Measurements from ENCODE around the gene RAB6A. TPM values are rescaled to one million over a fixed set of nuclear protein-coding genes. Genes with fewer than 3 reads are reported as not detected.
"Not testable (repeated sequence)": the region's sequence is repeated elsewhere in the genome, so short reads cannot be mapped to it uniquely, and the experiment has no call there.

Gene RAB6A
- total and polyA plus RNA-seq, 2 donors (not counting 3 experiments of a cell fraction or from before 2014, with no cell fraction given): 45.0 to 130 TPM

DNA sequence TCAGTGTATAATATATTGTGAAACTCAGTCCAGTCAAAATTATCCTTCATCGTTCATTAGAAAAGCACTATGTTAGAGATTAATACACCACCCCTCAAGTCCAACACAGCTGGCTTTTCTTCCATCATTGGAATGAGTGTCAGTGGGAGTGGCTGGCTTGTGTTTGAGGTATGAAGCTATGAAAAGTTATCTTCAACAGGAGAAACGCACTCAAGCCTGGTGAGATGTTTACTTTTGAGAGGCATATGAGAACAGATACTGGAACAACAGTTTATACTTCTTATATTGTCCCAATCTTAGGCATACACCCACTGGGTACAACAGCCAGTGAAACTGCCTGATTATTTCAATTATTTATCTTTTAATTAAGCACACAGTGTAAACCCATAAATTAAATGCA lies 80.2 kb downstream of the RAB6A start:
- Histone ChIP-seq H3K4me2 (ENCODE audit: insufficient read depth, low read length) (no peak overlapping the region), H3K4me3 (replicated peaks in 1 of 3; ENCODE audit: insufficient read depth in 1 of 3, low read depth in 1 of 3, low read length in 3 of 3) (no peak overlapping the region), H3K27ac (ENCODE audit: insufficient read depth, low read depth, low read length) (no peak overlapping the region), H3K9me3 (replicated peaks; ENCODE audit: control insufficient read depth, insufficient read depth, low read length) (no peaks in the 10 kb centered on the region), H3K9me1 (replicated peaks; ENCODE audit: control insufficient read depth, extremely low read depth, insufficient read depth, low read length) (no peaks in the 10 kb centered on the region), H3K4me1 (ENCODE audit: control insufficient read depth, extremely low read depth, insufficient read depth, low read length) (no peaks in the 10 kb centered on the region), H3K36me3 (ENCODE audit: control insufficient read depth in 2 of 2, extremely low read depth in 1 of 2, insufficient read depth in 2 of 2, low read length in 2 of 2) (peaks cover 5 to 11% of the 10 kb centered on the region in 2 experiments), H3K79me2 (ENCODE audit: control insufficient read depth, insufficient read depth, low read length) (no peaks in the 10 kb centered on the region), H3K27me3 (ENCODE audit: control insufficient read depth in 2 of 2, insufficient read depth in 2 of 2, low read length in 2 of 2) (no peaks in the 10 kb centered on the region), H2AFZ (ENCODE audit: low read depth, low read length) (no peak overlapping the region), H4K20me1 (replicated peaks; ENCODE audit: control insufficient read depth, extremely low read depth, insufficient read depth, low read length) (no peaks in the 10 kb centered on the region), H3K9ac (replicated peaks; ENCODE audit: extremely low read depth, insufficient read depth, low read length) (no peak overlapping the region)
- intact Hi-C loops (cut with micrococcal nuclease): no loop called here
- no TSS peak for BruUV-seq (replicated peaks)
- DNase-seq (ENCODE audit: low read depth, low spot score) (no peak), FAIRE-seq (no peak)
- ChIA-PET CTCF (interaction anchor here (0.6 to 1.6 kb wide), 4 partner anchors 9 to 245 kb away, joined by 3 to 4 read pairs (median 3); no protein-coding TSS in a partner anchor), POLR2A (no interaction called here)
- TF ChIP-seq FOS (IDR thresholded peaks at IDR 0.05; ENCODE audit: borderline replicate concordance, insufficient read depth, low read length): no peak
- no peak for TF ChIP-seq MYC (IDR thresholded peaks at IDR 0.05; ENCODE audit: low read depth, low read length)
- TF ChIP-seq GATA2 (IDR thresholded peaks at IDR 0.05; ENCODE audit: insufficient read depth, insufficient read length, low read depth, low read length): no peak
- no peak for TF ChIP-seq POLR2AphosphoS5 (IDR thresholded peaks at IDR 0.05; ENCODE audit: insufficient read depth, low read depth, low read length)
- no peak for TF ChIP-seq CTCF (IDR thresholded peaks at IDR 0.05; ENCODE audit: extremely low read depth in 1 of 2, insufficient read depth in 1 of 2, low read depth in 1 of 2, low read length in 2 of 2)
- TF ChIP-seq, protein P1, sequence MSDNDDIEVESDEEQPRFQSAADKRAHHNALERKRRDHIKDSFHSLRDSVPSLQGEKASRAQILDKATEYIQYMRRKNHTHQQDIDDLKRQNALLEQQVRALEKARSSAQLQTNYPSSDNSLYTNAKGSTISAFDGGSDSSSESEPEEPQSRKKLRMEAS (IDR thresholded peaks at IDR 0.05; ENCODE audit: insufficient read depth, insufficient read length): no peak
- TF ChIP-seq POLR2A (IDR thresholded peaks at IDR 0.05; ENCODE audit: low read depth, low read length): no peak
- TF ChIP-seq EZH2 (IDR thresholded peaks at IDR 0.05; ENCODE audit: borderline replicate concordance, low read depth, low read length, severe bottlenecking): no peak
- no peak for TF ChIP-seq JUN (IDR thresholded peaks at IDR 0.05; ENCODE audit: borderline replicate concordance, insufficient read depth, insufficient read length, low read depth)
- dilution Hi-C loops (cut with MboI; ENCODE audit: extremely low pct_ligation_motif_present, low sequenced_read_pairs): no loop called here

DNA sequence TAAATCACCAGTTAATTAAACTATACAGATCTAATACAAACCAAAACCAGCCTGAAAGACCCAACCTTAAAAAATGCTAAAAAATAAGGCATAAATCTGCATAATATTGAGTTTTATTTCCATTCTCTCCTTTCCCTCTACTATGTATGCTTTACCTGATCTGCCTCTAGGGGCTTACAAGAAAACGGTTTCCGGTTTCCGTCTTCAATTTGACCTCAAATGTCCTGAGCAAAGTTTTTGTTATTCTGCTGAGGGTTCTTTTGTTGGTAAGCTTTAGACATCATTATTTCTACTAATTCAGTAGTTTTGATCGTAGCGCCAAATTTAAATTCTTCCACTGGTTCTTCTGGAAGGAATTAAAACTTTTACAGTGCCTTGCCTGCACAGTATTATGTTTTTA lies 84.3 kb downstream of the RAB6A start:
- H3K27me3 ChIP-seq (ENCODE audit: control insufficient read depth in 2 of 2, insufficient read depth in 2 of 2, low read length in 2 of 2); H3K27ac ChIP-seq (ENCODE audit: insufficient read depth, low read depth, low read length); H3K9ac ChIP-seq (replicated peaks; ENCODE audit: extremely low read depth, insufficient read depth, low read length); H3K4me3 ChIP-seq (replicated peaks in 1 of 3; ENCODE audit: insufficient read depth in 1 of 3, low read depth in 1 of 3, low read length in 3 of 3); FAIRE-seq; H3K4me1 ChIP-seq (ENCODE audit: control insufficient read depth, extremely low read depth, insufficient read depth, low read length); BruUV-seq (replicated peaks); dilution Hi-C loops (cut with MboI; ENCODE audit: extremely low pct_ligation_motif_present, low sequenced_read_pairs); H3K36me3 ChIP-seq (ENCODE audit: control insufficient read depth in 2 of 2, extremely low read depth in 1 of 2, insufficient read depth in 2 of 2, low read length in 2 of 2); H2AFZ ChIP-seq (ENCODE audit: low read depth, low read length); H3K4me2 ChIP-seq (ENCODE audit: insufficient read depth, low read length); H3K9me3 ChIP-seq (replicated peaks; ENCODE audit: control insufficient read depth, insufficient read depth, low read length); intact Hi-C loops (cut with micrococcal nuclease); POLR2A ChIA-PET; H3K79me2 ChIP-seq (ENCODE audit: control insufficient read depth, insufficient read depth, low read length); DNase-seq (ENCODE audit: low read depth, low spot score); H3K9me1 ChIP-seq (replicated peaks; ENCODE audit: control insufficient read depth, extremely low read depth, insufficient read depth, low read length); H4K20me1 ChIP-seq (replicated peaks; ENCODE audit: control insufficient read depth, extremely low read depth, insufficient read depth, low read length); CTCF ChIA-PET: not testable (repeated sequence)
